Keratinocyte (primary cell): Measurements from ENCODE around the gene TMEM132D. TPM values are rescaled to one million over a fixed set of nuclear protein-coding genes. Genes with fewer than 3 reads are reported as not detected.

Source experiments
- DNase-seq: peaks from one replicate; pipeline ENCODE4 v3.0.0-alpha.2; 2011; ENCODE audit warnings: low read depth, missing footprints, low spot score
- FAIRE-seq: peaks from 2 replicates; lab custom pipeline; 2011; peaks lifted over from hg19 to GRCh38; lab: Jason Lieb, UNC
- H2AFZ ChIP-seq: 2 replicates; pipeline ENCODE4 v1.6.0; 2012; ENCODE audit warnings: low read length, control low read depth, inconsistent platforms; ENCODE audit not compliant: control insufficient read depth
- H3K27ac ChIP-seq: 2 replicates; pipeline ENCODE4 v1.5.1; 2011; ENCODE audit warnings: low read length; ENCODE audit not compliant: control insufficient read depth, insufficient read depth
- H3K27me3 ChIP-seq: 3 replicates; pipeline ENCODE4 v1.6.0; 2011; ENCODE audit warnings: low read length; ENCODE audit not compliant: control insufficient read depth, insufficient read depth; ENCODE audit errors: extremely low read depth
- H3K36me3 ChIP-seq, 2 experiments: 2 replicates in 1 of 2; 3 replicates in 1 of 2; pipeline ENCODE4 v1.5.1; 2011; ENCODE audit warnings: low read length in 2 of 2, mild to moderate bottlenecking in 1 of 2; ENCODE audit not compliant: control insufficient read depth in 2 of 2, insufficient read depth in 2 of 2; ENCODE audit errors: extremely low read depth in 1 of 2
- H3K4me1 ChIP-seq: 3 replicates; pipeline ENCODE4 v1.5.1; 2011; ENCODE audit warnings: low read length; ENCODE audit not compliant: control insufficient read depth, insufficient read depth; ENCODE audit errors: extremely low read depth
- H3K4me2 ChIP-seq: 3 replicates; pipeline ENCODE4 v1.6.0; 2011; ENCODE audit warnings: low read depth, low read length; ENCODE audit not compliant: control insufficient read depth, insufficient read depth; ENCODE audit errors: extremely low read depth
- H3K4me3 ChIP-seq, 3 experiments: fragments of 200-600 bp in 1 of 3; sonication (generic) in 1 of 3; 2 replicates in 2 of 3; 3 replicates in 1 of 3; pipeline ENCODE4 v1.5.1; 2011 to 2016; ENCODE audit warnings: low read length in 3 of 3, mild to moderate bottlenecking in 3 of 3, control low read depth in 2 of 3, inconsistent platforms in 1 of 3, low read depth in 1 of 3, mixed read lengths in 1 of 3, mixed run types in 1 of 3, moderate library complexity in 1 of 3; ENCODE audit not compliant: control insufficient read depth in 2 of 3, insufficient read depth in 2 of 3; ENCODE audit errors: extremely low read depth in 1 of 3
- H3K79me2 ChIP-seq: 2 replicates; pipeline ENCODE4 v1.6.0; 2012; ENCODE audit warnings: low read length; ENCODE audit not compliant: control insufficient read depth, insufficient read depth
- H3K9ac ChIP-seq: 3 replicates; pipeline ENCODE4 v1.6.0; 2011; ENCODE audit warnings: low read length; ENCODE audit not compliant: control insufficient read depth, insufficient read depth; ENCODE audit errors: extremely low read depth
- H3K9me1 ChIP-seq: 3 replicates; pipeline ENCODE4 v1.6.0; 2011; ENCODE audit warnings: low read length; ENCODE audit not compliant: control insufficient read depth, insufficient read depth; ENCODE audit errors: extremely low read depth
- H3K9me3 ChIP-seq: 2 replicates; pipeline ENCODE4 v1.5.1; 2012; ENCODE audit warnings: low read depth, low read length; ENCODE audit not compliant: control insufficient read depth
- H4K20me1 ChIP-seq: 3 replicates; pipeline ENCODE4 v1.6.0; 2011; ENCODE audit warnings: low read length; ENCODE audit not compliant: control insufficient read depth, insufficient read depth; ENCODE audit errors: extremely low read depth
- CTCF ChIP-seq, 3 experiments: IDR thresholded peaks in 1 of 3; conservative IDR thresholded peaks in 1 of 3; optimal IDR thresholded peaks in 1 of 3; 2 replicates in 2 of 3; 3 replicates in 1 of 3; pipeline versions ENCODE3 to v1.5.1; 2011; ENCODE audit warnings: low read length in 3 of 3, mild to moderate bottlenecking in 3 of 3, moderate library complexity in 2 of 3, control low read depth in 1 of 3, inconsistent platforms in 1 of 3; ENCODE audit not compliant: insufficient read depth in 2 of 3; ENCODE audit errors: extremely low read depth in 1 of 3
- EZH2 ChIP-seq: IDR thresholded peaks from one replicate; pipeline ENCODE4 v1.6.1; 2012; ENCODE audit warnings: inconsistent platforms, mild to moderate bottlenecking, low read length, moderate library complexity
- dilution Hi-C: fragments of 300-500 bp; cut with MboI; formaldehyde crosslinking; loops from one replicate; pipeline ENCODE4 v1.7.0; 2020; ENCODE audit warnings: low sequenced_read_pairs; ENCODE audit not compliant: extremely low pct_ligation_motif_present
- polyA plus RNA-seq, 5 experiments: library from polyadenylated mRNA; depleted of rRNA in 3 of 5; stranded (reverse) in 3 of 5; stranded (forward) in 1 of 5; unstranded in 1 of 5; fragments of >200 nt; gene quantifications; 1 replicate in 1 of 5; 2 replicates in 3 of 5; 3 replicates in 1 of 5; pipeline versions ENCODE4 v1.2.1 to v1.2.3, GENCODE V29; 2011 to 2012; ENCODE audit warnings: missing spikeins in 2 of 5, low read depth in 1 of 5, low replicate concordance in 1 of 5

The TMEM132D gene
- polyA plus RNA-seq, 1 donor (not counting 4 experiments of a cell fraction or from before 2014, with no cell fraction given): not detected

- no peaks in the 10 kb centered on the region for H3K36me3 ChIP-seq
Observed at GRCh38 chr12:129230995-129231394, 672.8 kb downstream of the TMEM132D start.

GRCh38 chr12:129226851-129227250 is 677.0 kb downstream of the TMEM132D start:
- Histone ChIP-seq H3K36me3 (no peaks in the 10 kb centered on the region), H3K9me1 (no peaks in the 10 kb centered on the region), H3K4me2 (no peak overlapping the region), H3K9ac (no peak overlapping the region), H3K27ac (no peak overlapping the region), H3K79me2 (no peaks in the 10 kb centered on the region), H3K27me3 (no peaks in the 10 kb centered on the region), H3K4me3 (no peak overlapping the region), H4K20me1 (no peaks in the 10 kb centered on the region), H3K4me1 (no peaks in the 10 kb centered on the region), H2AFZ (no peak overlapping the region), H3K9me3 (no peaks in the 10 kb centered on the region)
- TF ChIP-seq CTCF (optimal IDR thresholded peaks at IDR 0.05 in 1 of 3, IDR thresholded peaks at IDR 0.05 in 1 of 3, conservative IDR thresholded peaks at IDR 0.05 in 1 of 3; ENCODE audit: extremely low read depth in 1 of 3, insufficient read depth in 2 of 3, low read length in 3 of 3) (no peak), EZH2 (no peak)
- DNase-seq (no peak), FAIRE-seq (no peak)
- dilution Hi-C loops: no loop called here

More at GRCh38 chr12:129230995-129231394, 672.8 kb downstream of the TMEM132D start:
- dilution Hi-C loops: no loop called here
- no peak overlapping the region for H2AFZ ChIP-seq
- H3K9me3 ChIP-seq: no peaks in the 10 kb centered on the region
- TF ChIP-seq CTCF (optimal IDR thresholded peaks at IDR 0.05 in 1 of 3, IDR thresholded peaks at IDR 0.05 in 1 of 3, conservative IDR thresholded peaks at IDR 0.05 in 1 of 3; ENCODE audit: extremely low read depth in 1 of 3, insufficient read depth in 2 of 3, low read length in 3 of 3) (no peak), EZH2 (no peak)
- H3K9me1 ChIP-seq: no peaks in the 10 kb centered on the region
- no peaks in the 10 kb centered on the region for H3K4me1 ChIP-seq
- H3K27ac ChIP-seq: no peak overlapping the region
- no peaks in the 10 kb centered on the region for H3K27me3 ChIP-seq
- no peak overlapping the region for H3K4me2 ChIP-seq
- H3K4me3 ChIP-seq: no peak overlapping the region
- FAIRE-seq (no peak), DNase-seq (no peak)
- no peaks in the 10 kb centered on the region for H4K20me1 ChIP-seq
- H3K79me2 ChIP-seq: no peaks in the 10 kb centered on the region
- no peak overlapping the region for H3K9ac ChIP-seq
